Neutrophil (primary cell): ENCODE measurements around the gene LAD1.

Experiments
- H3K27ac ChIP-seq: fragments of 200-600 bp; sonication (generic); 2 replicates; pipeline ENCODE4 v1.5.1; 2016; ENCODE audit warnings: mild to moderate bottlenecking, moderate library complexity
- H3K27me3 ChIP-seq: fragments of 200-600 bp; sonication (generic); 2 replicates; pipeline ENCODE4 v1.6.0; 2016; ENCODE audit warnings: mild to moderate bottlenecking
- H3K36me3 ChIP-seq: fragments of 200-600 bp; sonication (generic); 2 replicates; pipeline ENCODE4 v1.5.1; 2017
- H3K4me1 ChIP-seq, 2 experiments: fragments of 200-600 bp in 1 of 2; sonication (generic) in 1 of 2; 1 replicate in 1 of 2; 2 replicates in 1 of 2; pipeline versions ENCODE4 v1.5.1 to v1.6.1; 2013 to 2016; ENCODE audit warnings: low read depth in 1 of 2, low read length in 1 of 2, mild to moderate bottlenecking in 1 of 2, moderate library complexity in 1 of 2; ENCODE audit not compliant: control insufficient read depth in 1 of 2, insufficient read depth in 1 of 2
- H3K4me3 ChIP-seq, 2 experiments: fragments of 200-600 bp in 1 of 2; sonication (generic) in 1 of 2; 1 replicate in 1 of 2; 2 replicates in 1 of 2; pipeline ENCODE4 v1.5.1; 2013 to 2016; ENCODE audit warnings: low read depth in 1 of 2, low read length in 1 of 2, mild to moderate bottlenecking in 1 of 2, moderate library complexity in 1 of 2
- H3K9me3 ChIP-seq: fragments of 200-600 bp; sonication (generic); 2 replicates; pipeline ENCODE4 v1.5.1; 2016
- CTCF ChIP-seq: fragments of 200-600 bp; sonication (generic); IDR thresholded peaks from 2 replicates; pipeline ENCODE4 v1.5.1; 2016; ENCODE audit warnings: antibody characterized with exemption

LAD1 gene

GRCh38 chr1:201403359-201403758 is 4.2 kb upstream of the LAD1 start:
- H3K4me3 ChIP-seq = no peak overlapping the region
- peaks cover 66% of the 10 kb centered on the region for H3K27me3 ChIP-seq
- H3K36me3 ChIP-seq = no peaks in the 10 kb centered on the region
- no peaks in the 10 kb centered on the region for H3K4me1 ChIP-seq
- TF ChIP-seq CTCF = no peak
- no peaks in the 10 kb centered on the region for H3K9me3 ChIP-seq
- H3K27ac ChIP-seq = no peak overlapping the region

GRCh38 chr1:201401700-201402099 is 2.6 kb upstream of the LAD1 start:
- no peak overlapping the region for H3K27ac ChIP-seq
- H3K9me3 ChIP-seq = no peaks in the 10 kb centered on the region
- no peaks in the 10 kb centered on the region for H3K36me3 ChIP-seq
- H3K4me3 ChIP-seq = no peak overlapping the region
- H3K4me1 ChIP-seq = no peaks in the 10 kb centered on the region
- no peak for TF ChIP-seq CTCF
- peaks cover 83% of the 10 kb centered on the region for H3K27me3 ChIP-seq

- no peak overlapping the region for H3K27ac ChIP-seq
- no peak for TF ChIP-seq CTCF
- H3K4me3 ChIP-seq = no peak overlapping the region
- H3K4me1 ChIP-seq = no peaks in the 10 kb centered on the region
- no peaks in the 10 kb centered on the region for H3K36me3 ChIP-seq
- no peaks in the 10 kb centered on the region for H3K9me3 ChIP-seq
- peaks cover 86% of the 10 kb centered on the region for H3K27me3 ChIP-seq
Observed at GRCh38 chr1:201400852-201401230, 1.7 kb upstream of the LAD1 start.

- no peak for TF ChIP-seq CTCF
- Histone ChIP-seq H3K27ac (no peak overlapping the region), H3K27me3 (peaks cover 86% of the 10 kb centered on the region), H3K36me3 (no peaks in the 10 kb centered on the region), H3K4me1 (no peaks in the 10 kb centered on the region), H3K9me3 (no peaks in the 10 kb centered on the region), H3K4me3 (no peak overlapping the region)
Observed at GRCh38 chr1:201400212-201400851, 1.2 kb upstream of the LAD1 start.

GRCh38 chr1:201399352-201400126 is 415 bp upstream of the LAD1 start:
- no peaks in the 10 kb centered on the region for H3K9me3 ChIP-seq
- H3K36me3 ChIP-seq = no peaks in the 10 kb centered on the region
- peaks cover 81% of the 10 kb centered on the region for H3K27me3 ChIP-seq
- H3K4me1 ChIP-seq = no peaks in the 10 kb centered on the region
- no peak for TF ChIP-seq CTCF
- H3K27ac ChIP-seq = no peak overlapping the region
- H3K4me3 ChIP-seq = no peak overlapping the region
